Measurements from ENCODE around the gene RALBP1.
"Not testable (repeated sequence)": the region's sequence is repeated elsewhere in the genome, so short reads cannot be mapped to it uniquely, and the experiment has no call there.

The RALBP1 gene

DNA sequence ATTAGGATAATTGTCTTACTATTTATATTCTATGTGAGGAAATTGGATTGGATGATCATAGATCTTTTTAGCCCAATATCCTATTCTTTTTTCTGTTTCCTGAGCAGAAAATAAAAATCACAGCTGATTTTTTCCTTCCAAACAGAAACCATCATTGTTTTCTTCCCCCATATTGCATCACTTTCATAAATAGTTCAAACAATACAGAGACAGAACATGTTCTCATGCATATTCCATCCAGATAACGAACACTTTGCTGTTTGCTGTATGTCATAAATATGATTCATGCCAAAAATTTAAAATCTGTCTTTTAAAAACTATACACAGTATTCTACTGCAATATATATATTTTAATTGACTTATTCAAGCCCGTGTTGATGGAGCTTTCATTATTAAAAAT is 22.0 kb upstream of the RALBP1 start:
- DNase-seq (ENCODE audit: insufficient read length, low spot score): no peak

DNA sequence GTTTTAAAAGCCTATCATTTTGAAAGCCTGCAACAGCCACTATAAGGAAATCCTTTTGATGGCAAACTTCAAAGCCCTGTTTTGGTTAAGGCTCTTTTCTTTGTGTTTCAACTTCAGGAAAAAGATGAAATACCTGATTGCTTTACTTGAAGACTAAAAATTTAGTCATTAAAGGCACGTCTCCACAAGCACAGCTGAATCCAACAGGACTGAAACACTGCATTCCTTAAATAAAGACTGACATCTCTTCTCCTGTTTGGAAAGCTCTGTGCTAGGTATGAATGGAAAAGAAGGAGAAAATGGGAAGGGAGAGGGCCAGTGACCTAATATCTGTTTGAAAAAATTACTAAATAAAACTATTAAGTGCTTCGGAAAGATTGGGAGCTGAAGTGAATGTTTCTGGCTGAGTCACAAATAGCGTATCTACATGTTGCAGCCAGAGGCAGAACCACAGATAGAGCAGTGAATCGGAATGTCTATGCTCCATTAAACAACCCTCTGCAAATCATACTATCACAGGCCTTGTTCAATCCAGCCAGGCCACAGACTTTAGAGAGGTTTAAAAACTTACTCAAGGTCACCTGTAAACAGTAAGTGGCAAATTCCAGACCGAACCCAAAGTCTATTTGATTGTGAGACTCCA is 21.1 kb upstream of the RALBP1 start:
- FAIRE-seq (no peak), DNase-seq (ENCODE audit: insufficient read length, low spot score) (no peak)

More for the DNA sequence above, 22.0 kb upstream of the RALBP1 start:
- no peak for FAIRE-seq

DNA sequence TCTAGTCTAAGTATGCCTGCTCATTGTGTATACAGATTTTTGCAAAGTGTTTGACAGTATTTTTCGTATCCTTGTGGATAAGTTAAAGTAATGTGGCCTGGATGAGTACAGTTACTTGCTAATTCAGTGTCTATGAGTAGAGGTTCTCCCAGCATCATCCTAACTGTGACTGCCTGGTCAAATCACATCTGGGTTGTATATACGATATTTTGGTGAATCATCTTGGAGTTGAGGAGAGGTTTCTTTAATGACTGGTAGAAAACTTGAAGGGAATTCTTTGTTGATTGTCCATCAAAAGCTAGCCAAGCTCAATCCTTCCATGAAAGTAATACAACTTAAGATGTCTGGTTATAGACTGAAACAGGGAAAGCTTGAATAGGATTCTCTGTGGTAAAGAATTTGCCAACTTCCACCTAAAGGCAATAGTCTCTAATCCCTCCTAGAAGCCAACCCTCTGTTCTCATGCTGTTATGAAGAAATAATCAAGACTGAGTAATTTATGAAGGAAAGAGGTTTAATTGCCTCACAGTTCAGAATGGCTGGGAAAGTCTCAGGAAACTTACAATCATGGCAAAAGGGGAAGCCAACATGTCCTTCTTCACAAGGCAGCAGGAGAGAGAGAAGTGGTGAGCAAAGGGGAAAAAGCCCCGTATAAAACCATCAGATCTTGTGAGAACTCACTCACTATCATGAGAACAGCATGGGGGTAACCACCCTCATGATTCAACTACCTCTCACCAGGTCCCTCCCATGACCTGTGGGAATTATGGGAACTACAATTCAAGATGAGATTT is 19.4 kb upstream of the RALBP1 start:
- FAIRE-seq: no peak
- no peak for DNase-seq (ENCODE audit: insufficient read length, low spot score)

DNA sequence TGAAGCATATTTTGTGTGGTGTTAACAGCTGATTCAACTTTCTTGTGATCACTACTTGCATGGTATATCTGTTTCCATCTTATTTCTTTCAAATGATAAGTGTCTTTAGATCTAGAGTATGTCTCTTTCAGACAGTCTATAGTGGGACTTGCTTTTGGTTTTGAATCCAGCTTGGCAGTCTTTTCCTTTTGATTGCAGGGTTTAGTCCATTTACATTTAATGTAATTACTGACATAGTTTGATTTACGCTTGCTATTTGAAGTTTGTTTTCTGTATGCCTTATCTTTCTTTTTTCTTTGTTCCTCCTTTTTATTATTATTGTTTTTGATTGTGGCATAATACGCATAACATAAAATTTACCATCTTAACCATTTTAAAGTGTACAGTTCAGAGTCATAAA is 9.2 kb upstream of the RALBP1 start:
- DNase-seq (ENCODE audit: insufficient read length, low spot score): no peak

DNA sequence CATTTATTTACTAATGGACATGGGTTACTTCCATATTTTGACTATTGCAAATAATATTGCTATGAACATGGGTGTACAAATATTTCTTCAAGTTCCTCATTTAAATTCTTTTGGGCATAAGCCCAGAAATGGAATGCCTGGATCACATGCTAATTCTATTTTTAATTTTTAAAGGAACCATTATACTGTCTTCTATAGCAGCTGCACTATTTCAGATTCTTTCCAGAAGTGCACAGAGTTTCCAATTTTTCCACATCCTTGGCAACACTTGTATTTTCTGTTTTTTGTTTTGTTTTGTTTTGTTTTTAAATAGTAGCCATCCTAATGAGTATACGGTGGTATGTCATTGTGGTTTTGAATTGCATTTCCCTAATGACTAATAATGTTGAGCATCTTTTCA is 8.5 kb upstream of the RALBP1 start:
- DNase-seq (ENCODE audit: insufficient read length, low spot score) (no peak), FAIRE-seq (no peak)

More for the DNA sequence above, 9.2 kb upstream of the RALBP1 start:
- FAIRE-seq: no peak

DNA sequence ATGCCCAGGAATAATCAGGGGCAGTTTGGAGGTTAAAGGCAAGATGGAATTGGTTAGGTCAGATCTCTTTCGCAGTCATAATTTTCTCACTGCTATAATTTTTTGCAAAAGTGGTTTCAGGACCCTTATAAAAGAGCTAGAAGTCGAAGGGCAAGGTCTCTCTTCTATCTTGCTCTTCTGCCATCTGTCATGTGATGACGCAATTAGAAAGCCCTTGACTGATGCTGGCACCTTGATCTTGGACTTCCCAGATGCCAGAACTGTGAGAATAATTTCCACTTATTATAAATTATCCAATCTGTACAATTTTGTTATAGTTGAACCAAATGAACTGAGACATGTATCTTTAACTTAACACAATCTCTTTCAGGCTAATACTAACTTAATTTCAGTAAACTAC is 6.3 kb upstream of the RALBP1 start:
- no peak for FAIRE-seq
- no peak for DNase-seq (ENCODE audit: insufficient read length, low spot score)

DNA sequence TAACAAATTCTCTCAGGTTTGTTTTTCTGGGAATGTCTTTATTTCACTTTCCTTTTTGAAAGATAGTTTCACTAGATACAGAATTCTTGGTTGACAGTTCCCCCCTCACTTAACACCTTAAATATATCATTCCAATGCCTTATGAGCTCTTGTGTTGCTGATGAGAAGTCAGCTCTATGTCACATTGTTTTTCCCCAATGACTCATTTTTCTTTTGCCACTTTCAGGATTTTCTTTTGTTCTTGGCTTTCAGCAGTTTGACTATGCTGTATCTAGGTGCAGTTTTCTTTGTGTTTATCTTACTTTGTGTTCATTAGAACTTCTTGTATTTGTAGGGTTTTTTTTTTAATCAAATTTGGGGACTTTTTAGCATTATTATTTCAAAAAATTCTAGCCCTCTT is 5.6 kb upstream of the RALBP1 start:
- FAIRE-seq (no peak), DNase-seq (ENCODE audit: insufficient read length, low spot score) (no peak)

DNA sequence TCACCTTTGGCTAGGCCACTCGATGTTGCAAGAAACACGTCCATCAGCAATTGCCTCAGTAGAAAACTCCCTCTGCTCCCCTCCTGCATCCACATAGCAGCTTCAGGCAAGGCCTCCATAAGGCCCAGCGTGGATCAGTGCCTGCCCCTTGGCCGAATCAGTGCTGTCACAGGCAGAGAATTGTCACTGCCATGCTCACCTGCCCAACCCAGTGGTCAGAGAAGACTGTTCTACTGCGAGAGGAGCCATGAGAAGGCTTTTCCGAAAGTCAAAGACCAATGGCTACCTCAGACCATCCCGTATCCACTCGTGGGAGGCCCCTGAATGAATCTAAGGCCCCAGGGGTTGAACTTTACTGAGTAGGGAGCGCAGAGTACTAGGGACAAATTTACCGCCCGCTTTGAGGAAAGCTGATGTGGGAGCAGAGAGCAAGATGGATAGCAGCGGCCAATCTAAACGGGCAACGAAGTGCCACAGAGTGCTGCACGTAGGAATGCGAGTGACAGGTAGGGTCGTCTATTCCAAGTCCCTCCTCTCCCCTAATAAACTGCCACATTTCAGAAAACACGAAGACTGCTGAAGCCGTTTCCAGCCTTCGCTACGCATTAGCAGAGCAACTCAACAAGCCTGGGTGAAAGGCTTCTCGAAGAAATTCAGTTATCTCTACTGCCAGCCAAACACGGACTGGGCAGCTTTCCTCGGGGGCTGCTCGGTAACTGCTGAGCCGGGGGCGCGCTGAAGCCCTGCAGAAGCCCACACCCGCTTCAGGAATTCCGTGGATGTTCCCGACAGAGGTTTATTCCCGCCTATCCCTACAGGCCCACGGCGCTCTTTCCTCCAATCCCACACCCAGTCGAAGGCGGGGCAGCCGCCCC is 968 bp upstream of the RALBP1 start:
- peak; percentile 72 for DNase-seq (ENCODE audit: insufficient read length, low spot score)
- FAIRE-seq: peak; percentile 60

DNA sequence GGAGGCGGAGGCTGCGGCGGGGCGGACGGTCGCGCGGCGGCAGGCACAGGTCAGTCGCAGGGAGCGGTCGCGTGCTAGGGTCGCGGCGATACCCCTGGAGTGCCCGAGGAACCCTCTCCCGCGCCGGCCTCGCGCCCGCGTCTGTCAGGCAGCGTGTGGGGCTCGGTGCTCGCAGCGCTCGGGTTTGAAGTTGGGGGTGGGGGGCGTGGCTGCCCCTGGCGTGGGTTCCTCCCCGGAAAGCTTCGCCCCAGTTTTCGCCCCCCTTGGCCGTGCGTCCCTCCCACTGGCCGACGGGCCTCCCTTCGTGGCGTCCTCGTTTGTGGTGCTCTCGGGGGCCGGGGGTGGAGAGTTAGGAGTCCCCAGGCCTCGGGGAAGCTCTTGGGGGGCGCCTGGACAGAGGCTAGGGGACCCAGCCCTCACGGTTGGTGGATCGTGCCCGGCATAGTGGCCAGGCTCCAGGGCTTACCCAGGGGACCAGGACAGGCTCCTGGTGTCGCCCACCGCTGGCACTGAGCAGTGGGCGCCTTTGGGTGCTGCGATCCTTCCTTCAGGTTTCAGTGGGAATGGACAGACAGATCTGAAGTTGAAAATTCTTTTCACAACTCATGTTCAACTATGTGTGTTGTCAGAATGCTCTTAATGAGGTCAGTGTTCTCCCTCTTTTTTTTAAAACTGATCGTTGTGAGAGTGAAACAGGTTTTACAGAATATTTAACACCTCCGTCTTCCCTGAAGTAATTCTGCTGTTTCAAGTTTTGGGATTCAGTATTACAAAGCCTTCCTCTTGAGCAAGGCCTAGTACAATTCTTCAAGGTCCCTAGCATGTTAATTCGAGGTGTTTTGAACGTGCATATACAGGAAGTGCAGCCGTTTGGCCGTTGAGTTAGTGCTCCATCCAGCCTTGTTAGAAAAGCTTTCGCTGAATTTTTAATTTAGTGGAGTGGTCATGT is 604 bp downstream of the RALBP1 start:
- peak; percentile 36 for DNase-seq (ENCODE audit: insufficient read length, low spot score)
- no peak for FAIRE-seq

DNA sequence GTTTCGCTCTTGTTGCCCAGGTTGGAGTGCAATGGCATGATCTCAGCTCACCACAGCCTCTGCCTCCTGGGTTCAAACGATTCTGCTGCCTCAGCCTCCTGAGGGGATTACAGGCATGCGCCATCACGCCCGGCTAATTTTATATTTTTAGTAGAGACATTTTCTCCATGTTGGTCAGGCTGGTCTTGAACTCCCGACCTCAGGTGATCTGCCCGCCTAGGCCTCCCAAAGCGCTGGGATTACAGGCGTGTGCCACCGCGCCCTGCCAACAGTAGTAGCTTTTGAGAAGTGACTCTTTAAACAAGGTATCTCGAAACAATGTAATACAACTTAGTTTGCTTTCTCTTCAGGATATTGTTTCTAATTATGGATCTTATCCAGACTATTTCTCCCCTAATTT is 1.6 kb downstream of the RALBP1 start:
- DNase-seq (ENCODE audit: insufficient read length, low spot score); FAIRE-seq: not testable (repeated sequence)

DNA sequence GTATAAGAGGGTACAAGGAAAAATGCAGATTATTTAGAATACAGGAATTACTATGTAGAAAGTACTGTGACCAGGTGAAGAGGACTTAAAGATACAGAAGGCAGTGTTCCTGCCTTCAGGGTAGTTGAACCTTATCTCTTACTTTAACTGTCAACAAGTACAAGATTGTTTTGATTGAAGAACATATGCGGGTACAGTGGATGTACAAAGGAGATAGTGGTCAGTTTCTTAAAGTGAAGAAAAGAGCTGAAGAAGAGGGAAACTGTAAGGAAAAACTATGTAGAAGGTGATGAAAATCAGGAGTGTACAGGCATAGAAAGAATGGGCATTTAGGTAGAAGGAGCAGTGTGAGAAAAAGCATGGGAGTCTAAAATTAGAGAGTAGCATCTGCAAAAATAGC is 2.2 kb downstream of the RALBP1 start:
- FAIRE-seq (no peak), DNase-seq (ENCODE audit: insufficient read length, low spot score) (no peak)

DNA sequence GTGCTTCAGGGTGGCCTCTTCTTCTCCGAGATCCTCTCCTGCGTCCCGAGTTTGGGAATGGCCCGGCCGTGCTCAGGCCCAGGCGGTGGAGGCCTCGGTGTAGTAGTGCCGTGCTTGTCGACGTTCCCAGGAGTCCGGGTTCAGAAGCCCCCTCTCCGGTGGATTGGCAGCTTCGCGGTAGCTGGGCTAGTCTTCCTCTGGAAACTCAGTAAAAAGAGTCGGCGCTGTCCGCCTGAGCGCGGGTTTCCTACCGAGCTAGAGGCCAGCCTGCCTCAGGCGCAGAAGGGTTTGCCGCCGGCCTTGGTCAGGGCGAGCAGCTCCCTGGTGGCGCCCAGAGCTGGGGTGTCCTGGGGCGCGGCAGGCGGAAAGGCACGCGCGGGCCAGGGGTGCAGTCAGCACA is 3.2 kb downstream of the RALBP1 start:
- FAIRE-seq (no peak), DNase-seq (ENCODE audit: insufficient read length, low spot score) (no peak)

DNA sequence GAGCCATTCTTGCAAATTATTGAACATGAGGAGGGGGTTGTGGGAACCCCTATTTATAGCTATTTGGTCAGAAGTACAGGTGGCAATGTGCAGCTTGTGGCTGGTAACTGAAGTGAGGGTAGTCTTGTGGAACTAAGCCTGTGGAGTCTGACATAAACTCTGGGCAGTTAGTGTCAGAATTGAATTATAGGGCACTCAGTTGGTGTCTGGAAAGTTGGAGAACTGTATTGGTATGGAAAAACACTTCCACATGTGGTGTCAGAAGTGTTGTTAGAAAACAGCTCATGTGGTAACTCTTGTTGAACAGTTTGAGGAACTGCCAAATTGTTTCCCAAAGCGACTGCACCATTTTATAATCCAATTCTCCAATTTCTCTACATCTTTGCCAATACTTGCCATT is 7.5 kb downstream of the RALBP1 start:
- DNase-seq (ENCODE audit: insufficient read length, low spot score) (no peak), FAIRE-seq (no peak)

DNA sequence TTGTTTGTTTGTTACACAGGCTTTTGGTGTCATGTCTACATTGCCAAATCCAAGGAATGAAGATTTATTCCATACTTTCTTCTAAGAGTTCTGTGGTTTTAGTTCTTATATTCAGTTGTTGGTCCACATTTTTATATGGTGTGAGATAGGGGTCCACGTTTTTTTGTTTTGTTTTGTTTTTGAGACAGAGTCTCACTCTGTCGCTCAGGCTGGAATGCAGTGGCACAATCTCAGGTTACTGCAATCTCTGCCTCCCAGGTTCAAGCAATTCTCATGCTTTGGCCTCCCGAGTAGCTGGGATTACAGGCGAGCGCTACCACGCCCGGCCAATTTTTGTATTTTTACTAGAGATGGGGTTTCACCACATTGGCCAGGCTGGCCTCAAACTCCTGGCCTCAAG is 8.2 kb downstream of the RALBP1 start:
- FAIRE-seq: no peak

DNA sequence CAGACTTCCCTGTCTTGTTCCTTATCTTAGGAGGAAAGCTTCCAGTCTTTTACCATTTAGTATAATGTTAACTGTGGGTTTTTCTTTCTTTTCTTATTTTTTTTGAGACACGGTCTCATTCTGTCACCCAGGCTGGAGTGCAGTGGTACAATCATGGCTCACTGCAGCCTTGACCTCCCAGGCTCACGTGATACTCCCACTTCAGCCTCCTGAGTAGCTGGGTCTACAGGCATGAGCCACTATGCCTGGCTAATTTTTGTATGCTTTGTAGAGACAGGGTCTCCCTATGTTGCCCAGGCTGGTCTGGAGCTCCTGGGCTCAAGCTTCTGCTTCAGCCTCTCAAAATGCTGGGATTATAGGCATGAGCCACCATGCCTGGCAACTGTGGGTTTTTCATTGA is 9.5 kb downstream of the RALBP1 start:
- not testable (repeated sequence) for DNase-seq (ENCODE audit: insufficient read length, low spot score); FAIRE-seq

More for the DNA sequence above, 8.2 kb downstream of the RALBP1 start:
- no peak for DNase-seq (ENCODE audit: insufficient read length, low spot score)

DNA sequence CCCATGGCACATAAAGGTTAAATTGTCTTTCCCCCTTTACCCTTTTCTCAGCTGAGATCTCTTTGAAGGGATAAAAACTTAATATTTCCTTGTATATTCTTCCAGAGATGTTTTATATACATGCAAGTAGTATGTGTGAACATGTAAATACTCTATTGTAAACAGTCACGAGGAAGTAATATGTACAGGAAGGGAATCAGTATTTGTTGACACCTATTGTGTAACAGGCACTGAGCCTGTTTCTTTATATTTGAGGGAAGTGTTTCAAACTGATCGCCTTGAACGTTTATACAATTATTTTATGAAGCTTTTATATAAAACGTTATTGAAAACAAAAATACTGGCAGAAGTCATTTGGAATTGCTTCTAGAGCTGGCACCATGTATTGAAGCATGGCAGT is 13.2 kb downstream of the RALBP1 start:
- no peak for FAIRE-seq
- DNase-seq (ENCODE audit: insufficient read length, low spot score): no peak

DNA sequence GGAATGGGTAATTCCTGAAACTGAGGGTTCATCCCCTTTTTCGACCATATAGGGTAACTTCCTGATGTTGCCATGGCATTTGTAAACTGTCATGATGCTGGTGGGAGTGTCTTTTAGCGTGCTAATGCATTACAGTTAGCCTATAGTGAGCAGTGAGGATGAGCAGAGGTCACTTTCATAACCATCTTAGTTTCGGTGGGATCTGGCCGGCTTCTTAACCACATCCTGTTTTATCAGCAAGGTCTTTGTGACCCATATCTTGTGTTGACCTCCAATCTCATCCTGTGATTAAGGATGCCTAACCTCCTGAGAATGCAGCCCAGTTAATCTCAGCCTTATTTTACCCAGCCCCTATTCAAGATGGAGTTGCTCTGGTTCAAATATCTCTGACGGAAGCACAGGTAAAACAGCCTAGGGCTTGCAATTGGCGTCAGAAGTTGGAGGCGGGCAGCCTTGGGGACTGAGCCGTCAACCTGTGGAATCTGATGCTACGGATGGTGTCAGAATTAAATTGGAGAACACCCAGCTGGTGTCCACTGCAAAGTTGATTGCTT is 19.5 kb downstream of the RALBP1 start:
- DNase-seq (ENCODE audit: insufficient read length, low spot score) (no peak), FAIRE-seq (no peak)

DNA sequence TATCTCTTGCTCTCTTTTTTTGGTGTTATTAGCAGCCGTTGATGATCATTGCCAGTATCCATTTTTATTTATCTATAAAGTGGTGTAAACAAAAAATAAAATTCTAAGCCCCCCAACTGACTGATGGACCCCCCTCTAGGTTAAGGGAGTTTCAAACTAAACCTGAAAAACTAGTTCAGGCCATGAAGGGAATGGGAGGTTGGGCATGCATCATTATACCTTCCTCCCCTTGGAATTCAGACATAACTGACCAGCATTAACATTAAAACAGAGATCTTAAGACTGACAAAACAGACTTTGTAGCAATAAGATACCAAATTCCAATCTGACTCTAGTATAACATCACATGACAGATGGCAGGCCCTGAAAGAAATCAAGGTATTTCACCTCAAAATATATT is 20.2 kb downstream of the RALBP1 start:
- no peak for FAIRE-seq

DNA sequence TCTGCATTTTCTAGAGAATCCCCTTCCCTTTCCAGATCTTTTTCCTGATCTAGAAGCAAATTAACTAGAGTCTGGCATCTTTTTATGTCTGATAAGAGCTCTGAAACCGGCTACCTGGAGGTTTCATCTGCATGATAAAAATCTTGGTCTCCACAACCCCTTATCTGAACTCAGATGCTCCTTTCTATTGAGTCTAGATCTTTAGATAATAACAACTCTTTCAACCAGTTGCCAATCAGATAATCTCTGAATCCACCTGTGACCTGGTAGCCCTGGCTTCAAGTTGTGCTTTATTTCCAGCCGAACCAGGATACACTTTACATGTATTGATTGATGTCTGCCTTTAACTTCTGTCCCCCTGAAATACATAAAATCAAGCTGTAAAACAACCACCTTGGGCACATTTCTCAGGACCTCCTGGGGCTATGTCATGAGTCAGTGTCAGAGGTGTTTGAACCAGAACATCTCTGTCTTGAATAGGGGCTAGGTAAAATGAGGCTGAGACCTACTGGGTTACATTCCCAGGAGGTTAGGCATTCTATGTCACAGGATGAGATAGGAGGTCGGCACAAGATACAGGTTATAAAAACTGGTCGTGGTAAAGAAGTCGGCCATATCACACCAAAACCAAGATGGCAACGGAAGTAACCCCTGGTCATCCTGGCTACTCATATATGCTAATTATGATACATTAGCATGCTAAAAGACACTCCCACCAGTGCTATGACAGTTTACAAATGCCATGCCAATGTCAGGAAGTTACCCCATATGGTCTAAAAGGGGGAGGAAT is 20.8 kb downstream of the RALBP1 start:
- FAIRE-seq (peak; percentile 48), DNase-seq (ENCODE audit: insufficient read length, low spot score) (no peak)

More for the DNA sequence above, 20.2 kb downstream of the RALBP1 start:
- no peak for DNase-seq (ENCODE audit: insufficient read length, low spot score)

All from HTR-8/SVneo (cell line).